DMS53 (cell line): ENCODE results near the gene CDH8.

Experiments used
- DNase-seq: peaks from one replicate; lab custom pipeline; 2025; lab: John Stamatoyannopoulos, UW

The CDH8 gene

DNA sequence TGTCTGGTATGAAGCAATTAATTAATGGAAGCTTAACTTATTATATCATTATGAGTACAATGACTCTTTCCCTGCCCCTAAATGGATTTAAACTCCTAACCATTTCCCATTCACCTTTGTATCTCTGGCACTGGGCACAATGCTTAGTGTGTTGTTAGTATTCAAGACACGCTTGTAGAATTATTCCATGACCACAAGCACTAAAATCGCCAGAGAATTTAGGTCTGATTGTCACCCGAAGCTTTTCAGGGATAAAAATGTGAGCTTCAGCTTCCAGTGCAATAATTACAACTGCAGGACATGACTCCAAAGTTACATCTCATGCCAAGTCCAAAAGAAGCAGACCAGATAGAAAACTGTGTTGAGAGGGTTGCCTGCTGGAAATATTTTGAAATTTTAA lies 101.6 kb downstream of the CDH8 start:
- no peak for DNase-seq

DNA sequence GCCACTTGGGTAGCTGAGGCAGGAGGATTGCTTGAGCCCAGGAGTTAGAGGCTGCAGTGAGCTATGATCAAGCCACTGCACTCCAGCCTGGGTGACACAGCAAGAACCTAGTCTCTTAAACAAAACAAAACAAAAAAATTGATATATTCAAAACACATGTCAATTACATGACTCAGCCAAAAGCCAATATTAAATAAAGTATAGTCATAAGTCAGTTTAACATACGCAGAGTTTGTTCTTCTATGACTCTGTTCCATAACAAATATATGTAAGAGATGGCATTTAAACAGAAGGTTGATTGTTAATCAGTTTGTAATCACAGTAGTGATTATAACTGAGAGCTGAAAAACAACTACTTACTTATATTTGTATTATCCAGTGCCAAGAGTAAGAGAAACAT lies 106.5 kb downstream of the CDH8 start:
- DNase-seq, result no peak

DNA sequence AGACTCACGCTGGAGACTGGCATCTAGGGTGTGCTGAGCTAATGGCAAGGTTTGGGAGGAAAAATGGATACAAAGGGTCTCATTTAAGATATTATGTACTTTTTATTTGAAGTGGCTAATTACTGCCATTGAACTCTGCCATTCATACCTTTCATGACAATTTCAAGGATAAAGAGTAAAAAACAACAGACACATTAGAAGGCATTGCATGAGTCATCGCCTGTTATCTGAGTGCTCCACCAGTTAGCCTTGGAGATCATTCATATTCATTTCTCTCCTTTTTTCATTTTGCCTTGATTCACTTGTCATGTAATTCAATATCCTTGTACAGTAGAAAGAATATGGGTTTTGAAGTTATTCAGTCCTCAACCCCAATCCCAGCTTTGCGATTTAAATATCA lies 109.5 kb downstream of the CDH8 start:
- DNase-seq, result peak; percentile 40

DNA sequence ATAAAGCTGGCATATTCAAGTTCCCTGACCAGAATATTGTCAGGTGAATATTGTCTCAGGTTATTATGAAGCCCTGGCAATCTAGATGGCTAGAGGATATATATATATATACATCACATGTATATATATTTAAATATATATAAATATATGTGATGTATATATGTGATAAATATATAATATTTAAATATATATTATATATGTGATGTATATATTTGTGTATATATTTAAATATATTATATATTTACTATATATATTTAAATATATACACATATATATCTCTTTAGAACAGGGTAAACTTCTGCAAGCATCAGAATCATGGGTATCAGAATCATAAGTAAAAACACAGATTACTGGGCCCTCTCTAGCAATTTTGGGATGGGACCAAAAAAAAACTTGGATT lies 112.6 kb downstream of the CDH8 start:
- no peak for DNase-seq

DNA sequence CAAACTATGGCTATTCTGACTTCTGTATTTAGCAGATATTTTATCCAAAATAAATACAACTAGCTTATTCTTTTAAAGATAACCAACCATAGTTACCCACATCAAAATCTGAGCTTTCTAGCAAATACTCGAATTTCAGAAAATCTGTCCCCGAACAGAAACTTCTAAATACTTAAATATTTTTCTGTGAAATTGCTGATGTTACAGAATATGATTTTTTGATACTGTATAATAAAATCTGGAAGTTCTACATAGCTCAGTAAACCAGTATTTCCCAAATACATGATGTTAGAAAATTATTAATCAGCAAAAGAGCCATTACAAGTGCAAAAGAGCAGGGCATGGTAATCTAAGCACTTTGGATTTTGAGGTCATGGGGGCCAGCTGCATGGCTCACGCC lies 114.9 kb downstream of the CDH8 start:
- DNase-seq, result no peak

DNA sequence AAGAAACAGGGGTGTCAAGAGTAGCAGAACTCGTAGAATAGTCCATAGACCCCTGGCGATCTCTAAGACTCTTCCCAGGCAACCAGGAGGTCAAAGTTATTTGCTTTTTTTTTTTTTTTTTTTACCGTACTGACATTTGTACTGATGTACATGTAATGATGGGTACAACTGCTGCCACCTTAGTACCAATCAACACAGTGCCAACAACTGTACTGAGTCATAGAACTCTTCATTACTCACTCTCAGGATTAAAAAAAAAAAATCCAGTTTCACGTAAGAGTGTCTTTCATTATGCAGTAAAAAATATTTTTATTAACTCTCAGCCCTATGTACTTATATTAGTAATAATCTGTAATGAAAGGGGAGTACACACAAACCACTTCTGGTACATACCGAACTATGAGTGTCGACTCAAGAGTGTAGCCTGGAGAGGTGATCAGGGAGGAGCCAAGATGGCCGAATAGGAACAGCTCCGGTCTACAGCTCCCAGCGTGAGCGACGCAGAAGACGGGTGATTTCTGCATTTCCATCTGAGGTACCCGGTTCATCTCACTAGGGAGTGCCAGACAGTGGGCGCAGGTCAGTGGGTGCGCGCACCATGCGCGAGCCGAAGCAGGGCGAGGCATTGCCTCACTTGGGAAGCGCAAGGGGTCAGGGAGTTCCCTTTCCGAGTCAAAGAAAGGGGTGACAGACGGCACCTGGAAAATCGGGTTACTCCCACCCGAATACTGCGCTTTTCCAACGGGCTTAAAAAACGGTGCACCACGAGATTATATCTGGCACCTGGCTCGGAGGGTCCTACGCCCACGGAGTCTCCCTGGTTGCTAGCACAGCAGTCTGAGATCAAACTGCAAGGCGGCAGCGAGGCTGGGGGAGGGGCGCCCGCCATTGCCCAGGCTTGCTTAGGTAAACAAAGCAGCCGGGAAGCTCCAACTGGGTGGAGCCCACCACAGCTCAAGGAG lies 118.1 kb downstream of the CDH8 start:
- DNase-seq, result peak; percentile 73

DNA sequence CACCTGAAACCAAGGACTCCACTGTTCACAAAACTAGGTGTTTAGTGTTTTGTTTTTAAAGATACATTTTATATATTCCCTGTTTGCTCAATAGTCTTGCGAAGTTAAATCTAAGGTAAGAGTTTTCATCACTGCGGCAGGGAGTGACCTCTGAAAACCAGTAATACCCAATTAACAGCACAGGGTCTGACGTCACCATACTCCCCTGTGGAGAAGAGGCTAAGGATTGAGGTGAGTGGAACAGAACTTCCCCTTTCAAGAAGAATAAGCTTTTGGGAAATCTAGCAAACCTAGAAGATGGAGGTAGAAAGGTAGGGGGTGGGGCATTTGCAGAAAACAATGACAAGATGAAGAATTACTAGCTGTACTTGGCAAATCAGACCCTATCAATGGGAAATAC lies 120.7 kb downstream of the CDH8 start:
- no peak for DNase-seq

DNA sequence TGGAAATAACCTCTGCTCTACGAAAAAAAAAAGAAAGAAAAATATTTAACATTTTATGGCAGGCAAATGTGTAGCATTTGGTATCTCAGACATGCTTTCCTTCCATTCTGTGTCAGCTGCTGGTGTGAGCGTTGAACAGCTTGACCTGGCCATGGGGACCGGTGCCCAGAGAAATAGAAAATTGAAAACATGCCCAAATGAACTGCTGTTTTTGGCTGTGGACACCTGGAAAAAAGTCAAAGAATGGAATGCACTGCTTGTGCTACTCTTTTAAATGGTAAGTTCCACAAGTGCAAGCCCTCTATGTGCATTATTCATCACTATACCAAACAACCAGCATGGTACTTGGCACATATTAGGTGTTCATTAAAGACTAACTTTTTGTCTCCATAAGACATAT lies 127.2 kb downstream of the CDH8 start:
- DNase-seq, result no peak

DNA sequence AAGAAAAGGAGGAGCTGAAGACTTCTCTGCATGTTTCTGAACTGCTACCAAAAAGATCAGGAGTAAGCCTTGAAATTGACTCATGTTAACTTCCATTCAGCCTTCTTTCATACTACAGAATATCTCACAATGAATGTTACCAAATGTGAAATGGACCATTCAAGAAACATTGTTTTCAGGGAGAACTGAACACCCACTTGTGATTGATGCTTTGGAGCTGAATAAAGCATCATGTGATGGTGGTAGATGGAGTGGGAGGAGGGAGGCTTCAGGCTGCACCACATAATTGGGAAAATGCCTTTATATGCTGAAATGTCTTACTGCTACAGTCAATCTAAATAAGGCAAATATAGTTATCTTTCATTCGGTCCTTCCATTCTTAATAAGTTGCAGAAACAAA lies 127.8 kb downstream of the CDH8 start:
- DNase-seq, result no peak

DNA sequence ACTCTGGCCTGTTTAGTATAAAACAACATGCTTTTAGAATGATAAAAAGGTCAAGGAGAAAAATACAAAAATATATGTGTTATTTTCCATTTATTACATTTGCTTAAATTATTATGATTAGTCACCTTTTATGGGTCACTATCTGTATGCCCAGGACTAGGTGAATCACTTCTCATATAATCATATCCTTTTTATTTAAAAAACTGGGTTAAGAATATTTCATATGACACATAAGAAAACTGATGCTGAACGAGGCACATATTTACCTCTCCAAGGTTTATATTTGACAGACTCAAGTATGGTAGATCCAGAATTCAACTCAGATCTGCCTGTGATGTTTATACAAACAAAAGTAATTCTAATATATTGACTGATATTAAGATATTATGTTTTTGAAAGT lies 134.5 kb downstream of the CDH8 start:
- no peak for DNase-seq

DNA sequence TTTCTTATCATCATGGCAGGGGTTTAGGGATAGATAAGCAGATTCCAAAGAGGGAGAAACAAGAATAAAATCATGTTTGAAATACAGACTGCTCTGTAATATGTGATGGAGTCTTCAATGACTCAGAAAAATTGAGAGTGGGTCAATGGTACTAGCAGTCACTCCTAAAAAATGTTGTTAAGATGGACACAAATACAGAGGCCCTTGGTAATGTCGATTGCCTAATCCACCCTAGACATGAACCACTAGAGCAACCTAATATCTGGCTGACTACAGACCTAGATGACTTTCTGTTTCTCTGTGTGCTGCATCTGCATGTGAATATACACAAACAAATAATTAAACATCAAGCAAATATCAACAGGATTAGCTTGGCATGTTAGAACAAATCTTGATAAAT lies 135.8 kb downstream of the CDH8 start:
- no peak for DNase-seq

DNA sequence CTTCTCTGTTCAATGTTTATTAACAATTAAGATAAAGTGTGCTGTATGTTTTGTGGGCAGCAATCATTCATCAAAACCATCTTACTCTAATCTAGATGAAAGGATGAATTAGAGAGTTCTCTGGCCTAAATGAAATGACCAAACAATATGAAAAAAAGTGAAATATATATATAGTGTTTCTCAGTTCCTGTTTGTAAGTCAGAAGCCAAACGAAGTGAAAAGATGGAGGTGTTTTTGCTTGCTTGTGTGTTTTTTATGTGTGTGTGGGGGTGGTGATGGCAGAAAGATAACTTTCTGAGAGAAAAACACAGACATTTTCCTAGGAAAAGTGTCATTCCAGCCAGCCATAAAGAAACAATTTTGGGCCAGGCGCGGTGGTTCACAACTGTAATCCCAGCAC lies 138.6 kb downstream of the CDH8 start:
- DNase-seq, result no peak

DNA sequence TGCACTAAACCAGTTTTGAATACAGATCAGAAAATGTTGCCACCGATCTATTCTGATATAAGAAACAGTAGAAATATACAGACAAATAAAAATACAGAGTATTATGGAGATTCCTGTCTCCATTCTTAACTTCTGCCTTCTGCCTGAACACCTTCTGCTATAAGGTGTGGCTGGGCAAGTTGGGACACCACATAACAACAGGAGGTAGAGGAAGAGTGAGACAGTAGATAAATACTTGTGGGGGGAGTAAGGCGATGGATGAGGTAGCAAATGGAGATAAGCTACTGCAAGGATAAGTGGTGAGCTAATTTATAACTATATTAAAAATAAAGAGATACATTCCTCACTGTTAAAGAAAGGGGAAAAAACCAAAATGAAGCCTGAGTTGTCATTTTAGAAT lies 143.7 kb downstream of the CDH8 start:
- DNase-seq, result no peak

DNA sequence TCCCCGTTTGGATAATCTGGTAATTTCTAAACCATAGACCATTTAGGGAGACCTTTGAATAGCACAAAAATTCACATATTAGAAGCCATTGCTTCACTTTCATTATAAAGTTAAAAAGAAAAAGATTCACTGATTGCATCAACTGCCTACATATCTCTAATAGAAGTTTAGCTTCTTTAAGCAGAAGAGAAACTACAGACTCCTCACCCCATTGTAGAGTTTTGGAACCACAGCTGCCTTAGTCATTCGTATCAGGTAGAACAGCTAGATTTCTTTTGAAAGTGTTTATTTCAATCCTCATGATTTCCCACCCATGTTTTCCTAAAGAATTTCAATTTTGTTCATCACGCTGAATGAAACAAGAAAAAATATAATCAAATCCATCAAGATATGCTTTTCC lies 144.8 kb downstream of the CDH8 start:
- DNase-seq, result no peak

DNA sequence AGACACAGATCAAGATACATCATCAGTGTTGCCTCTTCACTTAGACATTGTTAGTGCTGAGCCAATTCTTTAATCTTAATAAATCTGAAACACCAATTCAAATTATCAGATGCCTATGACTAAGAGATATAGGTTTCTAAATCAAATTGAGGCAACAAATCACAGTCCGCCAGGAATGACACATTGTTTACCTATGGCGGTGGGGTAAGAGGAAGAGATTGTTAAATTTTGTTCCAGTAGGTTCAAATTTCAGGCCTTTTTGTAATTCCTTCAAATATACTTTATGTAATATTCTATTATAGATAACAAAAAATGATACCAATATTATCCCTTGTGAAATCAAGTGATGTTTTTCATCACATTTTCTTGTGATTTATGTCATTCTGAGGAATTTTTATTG lies 145.9 kb downstream of the CDH8 start:
- DNase-seq, result no peak

DNA sequence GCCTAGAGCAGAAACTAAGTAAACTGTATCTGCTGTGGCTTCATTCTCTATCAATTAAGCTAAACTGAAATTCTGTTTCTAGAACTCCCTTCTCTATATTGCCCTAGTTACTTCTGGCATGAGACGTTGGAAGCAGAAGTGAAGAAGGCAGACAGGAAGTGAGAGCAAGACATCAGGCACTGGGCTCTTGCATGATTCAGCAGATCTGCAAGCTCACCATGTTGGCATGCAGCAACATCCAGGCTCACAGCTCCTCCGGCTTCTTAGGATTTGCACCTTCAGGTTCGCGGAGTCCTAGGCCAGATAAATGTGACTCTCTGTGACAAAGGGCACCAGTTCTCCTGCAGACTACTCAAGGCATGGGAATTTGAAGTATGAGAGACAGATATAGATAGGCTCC lies 148.3 kb downstream of the CDH8 start:
- DNase-seq, result peak; percentile 32

DNA sequence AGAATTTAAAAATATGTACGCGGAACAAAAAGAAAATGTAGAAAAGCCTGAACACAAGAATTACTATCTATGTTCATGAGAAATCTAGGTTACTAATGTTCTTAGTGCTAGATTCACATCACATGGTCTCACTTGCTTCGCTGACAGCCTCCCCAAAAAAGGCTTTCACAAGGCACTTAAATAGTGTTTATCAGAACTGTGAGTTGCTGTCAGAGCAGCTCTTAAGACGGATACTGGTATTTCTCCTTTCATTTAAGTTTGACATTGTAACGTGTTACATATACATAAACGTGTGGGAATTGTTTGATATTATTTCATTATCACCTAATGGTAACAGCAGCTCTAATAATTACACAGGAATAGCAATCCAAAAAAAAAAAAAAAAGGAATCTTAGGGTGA lies 150.9 kb downstream of the CDH8 start:
- no peak for DNase-seq

DNA sequence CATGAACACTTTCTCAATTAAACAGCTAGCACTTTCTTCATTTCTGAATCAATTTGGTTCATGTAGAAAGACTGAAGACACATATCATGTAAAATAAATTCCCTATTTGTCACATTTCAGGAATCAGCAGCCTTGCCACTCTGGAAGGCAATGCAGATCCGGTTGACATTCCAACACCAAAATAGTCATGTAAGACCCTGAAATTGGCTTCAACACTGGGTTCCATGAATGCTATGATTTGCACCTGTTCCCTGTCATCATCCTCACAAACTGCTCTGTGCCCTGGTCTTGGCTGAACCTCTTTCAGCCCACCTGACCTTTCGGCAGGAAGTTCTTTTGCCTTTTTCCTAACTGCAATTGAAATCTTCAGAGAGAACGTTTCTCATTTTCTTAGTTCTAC lies 156.9 kb downstream of the CDH8 start:
- DNase-seq, result no peak

DNA sequence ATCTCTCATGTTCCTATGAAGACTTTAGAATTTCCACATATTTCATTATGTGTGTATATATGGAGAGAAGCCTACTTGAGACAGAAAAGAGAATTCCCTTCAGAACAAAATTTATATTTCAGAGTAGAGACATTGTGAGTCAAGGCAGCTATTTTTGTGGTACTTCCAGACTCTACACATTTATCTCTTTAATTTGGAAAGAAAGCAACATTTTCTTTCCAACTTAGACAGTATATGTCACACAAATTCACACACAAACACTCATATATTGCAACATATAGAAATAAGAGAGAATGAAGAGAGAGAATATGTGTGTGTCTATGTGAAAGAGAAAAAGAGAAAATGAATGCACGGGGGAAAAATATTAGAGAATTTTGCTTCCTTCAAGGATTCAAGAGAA lies 158.8 kb downstream of the CDH8 start:
- DNase-seq, result no peak

DNA sequence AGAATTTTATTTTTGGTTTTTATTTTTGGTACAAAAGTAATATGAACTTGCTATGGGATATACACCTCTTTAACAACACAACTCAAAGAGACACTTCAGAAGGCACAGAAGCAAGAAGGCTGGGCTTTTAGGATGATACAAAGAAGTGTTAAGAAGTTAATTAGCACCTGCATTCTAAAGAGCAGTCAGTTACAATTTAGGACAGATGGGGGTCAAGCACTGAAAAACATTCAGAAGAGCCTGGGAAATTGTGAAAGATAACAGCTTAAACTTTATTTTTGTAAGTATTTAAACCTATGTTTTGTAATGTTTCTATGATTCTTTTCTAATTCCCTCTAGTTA lies 163.5 kb downstream of the CDH8 start:
- no peak for DNase-seq

DNA sequence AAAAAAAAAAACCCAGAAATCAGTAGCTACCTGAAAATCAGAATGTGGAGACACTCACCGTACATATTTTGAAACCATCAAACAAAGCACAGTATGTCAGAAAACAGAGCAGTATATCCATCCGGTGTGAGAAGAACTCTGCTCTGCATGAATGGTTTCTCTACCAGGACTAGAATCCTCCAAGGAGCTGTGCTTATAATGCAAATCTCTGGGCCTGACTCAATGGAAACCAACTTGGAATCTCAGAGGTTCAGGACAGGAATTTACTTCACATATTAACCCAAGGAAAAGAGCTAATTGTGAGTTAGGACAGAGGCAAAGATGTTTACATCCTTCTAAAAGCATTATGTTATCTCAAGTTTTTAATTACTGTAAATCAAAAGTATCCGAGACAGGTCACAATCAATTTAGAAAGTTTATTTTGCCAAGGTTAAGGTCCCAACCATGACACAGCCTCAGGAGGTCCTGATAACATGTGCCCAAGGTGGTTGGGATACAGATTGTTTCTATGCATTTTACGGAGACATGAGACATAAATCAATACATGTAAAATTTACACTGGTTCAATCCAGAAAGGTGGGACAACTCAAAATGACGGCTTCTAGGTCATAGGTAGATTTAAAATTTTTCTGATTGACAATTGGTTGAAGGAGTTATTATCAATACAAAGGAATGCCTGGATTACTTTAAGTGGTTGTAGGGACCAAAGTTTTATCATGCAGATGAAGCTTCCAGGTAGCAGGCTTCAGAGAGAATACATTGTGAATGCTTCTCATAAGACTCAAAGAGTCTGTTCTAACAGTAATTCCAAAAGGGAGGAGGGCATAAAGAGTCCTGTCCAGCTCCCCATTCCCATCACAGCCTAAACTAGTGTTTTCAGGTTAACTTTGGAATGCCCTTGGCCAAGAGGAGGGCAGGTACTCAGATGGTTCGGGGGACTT lies 164.1 kb downstream of the CDH8 start:
- DNase-seq, result no peak

DNA sequence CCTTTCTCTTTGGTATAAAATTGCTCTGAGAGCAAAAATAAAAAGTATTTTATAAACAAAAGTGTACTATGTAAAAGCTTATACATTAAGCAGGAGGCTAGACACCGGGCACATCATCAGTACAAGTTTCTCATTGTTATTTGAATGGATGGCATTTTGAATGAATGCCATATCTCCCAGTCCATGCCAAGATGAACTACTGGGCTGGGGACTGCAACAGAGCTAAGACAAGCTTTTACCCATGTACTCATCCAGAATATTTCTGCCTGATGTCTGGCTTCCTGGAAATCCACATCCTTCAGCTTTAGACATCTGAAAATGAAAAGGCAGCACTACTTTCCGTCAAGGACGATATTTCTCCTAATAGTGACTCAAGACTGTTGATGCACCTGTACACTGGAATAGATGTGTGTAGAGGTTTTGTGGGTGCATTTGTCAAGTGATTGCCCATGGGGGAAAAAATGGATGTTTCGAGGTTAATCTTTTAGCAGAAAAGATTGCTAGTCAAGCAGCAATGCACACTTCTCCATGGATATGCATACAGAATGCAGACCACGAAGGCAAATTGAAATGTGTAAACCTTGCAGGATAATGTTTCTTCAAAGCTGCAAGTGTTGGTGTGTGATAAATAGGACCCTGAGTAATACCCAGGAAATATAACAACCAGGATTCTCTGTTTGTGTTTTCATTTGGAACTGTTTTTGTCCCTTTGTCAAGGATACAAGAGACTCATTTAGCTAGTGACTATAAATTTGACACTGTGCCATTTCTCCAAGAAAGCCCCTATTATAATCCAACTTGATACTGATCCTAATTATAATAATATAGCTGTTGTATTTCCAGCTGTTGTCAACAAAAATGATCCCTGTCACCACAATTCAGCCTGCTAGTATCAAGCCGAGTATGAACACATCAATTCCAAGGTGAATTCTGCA lies 173.8 kb downstream of the CDH8 start:
- DNase-seq, result no peak
